Uterus (tissue), 2 donors: ENCODE measurements around the gene IRF4.

Source experiments
- CTCF ChIP-seq, 4 experiments: fragments of 200-600 bp in 2 of 4; fragments of 450-650 bp in 2 of 4; sonication (generic) in 2 of 4; IDR thresholded peaks; one replicate each; pipeline ENCODE4 v1.5.1; 2016 to 2019; ENCODE audit warnings: antibody characterized with exemption in 4 of 4, mild to moderate bottlenecking in 2 of 4, moderate library complexity in 1 of 4
- POLR2A ChIP-seq, 2 donors: fragments of 450-650 bp; IDR thresholded peaks; one replicate each; pipeline ENCODE4 v1.6.1; 2016; ENCODE audit warnings: antibody characterized with exemption in 2 of 2, mild to moderate bottlenecking in 1 of 2, moderate library complexity in 1 of 2

DNA sequence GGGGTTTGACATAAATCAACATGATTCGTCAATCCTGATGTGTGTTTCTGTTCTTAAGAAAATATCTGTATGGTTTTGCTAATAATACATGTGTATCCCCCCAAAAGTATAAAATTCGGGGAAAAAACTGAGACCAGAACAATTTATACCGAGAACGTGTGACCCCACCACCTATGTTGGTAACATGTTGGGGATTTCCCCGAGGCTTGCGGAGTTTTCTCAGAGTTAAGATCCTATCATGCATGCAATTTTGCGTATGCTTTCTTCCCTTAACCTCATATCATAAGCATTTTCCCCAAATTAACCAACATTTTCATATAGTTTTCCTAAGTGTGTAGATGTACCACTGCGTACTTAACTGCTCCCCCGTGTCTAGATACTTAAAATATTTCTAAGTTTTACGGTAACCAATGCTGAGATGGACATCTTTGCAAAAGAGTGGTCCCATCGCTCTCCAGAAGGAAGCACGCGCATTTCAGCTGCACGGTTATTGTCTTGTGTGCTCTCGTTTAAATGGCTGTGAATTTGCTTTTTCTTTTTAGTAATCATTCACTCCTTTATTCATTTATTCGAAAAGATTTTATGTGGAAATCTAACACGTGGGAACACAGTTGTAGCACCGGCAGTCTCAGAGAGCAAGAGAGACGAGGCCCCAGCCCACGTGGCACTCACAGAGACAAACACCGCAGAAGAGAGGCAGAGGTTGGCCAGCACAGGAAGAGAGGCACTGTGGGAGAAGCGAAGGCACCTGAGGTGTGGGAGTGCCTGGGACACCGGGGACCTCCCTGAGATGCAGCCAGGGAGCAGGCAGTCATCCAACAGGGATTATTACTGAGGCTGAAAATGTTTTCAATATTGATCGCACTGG lies 13.2 kb upstream of the IRF4 start:
- TF ChIP-seq CTCF (IDR thresholded peaks at IDR 0.05) (no peak), POLR2A (IDR thresholded peaks at IDR 0.05) (no peak)
